SW 1271 (cell line): ENCODE data around the gene CLIC4.
A peak's percentile ranks its signal among the peaks of the same experiment; 100 is the strongest.
"Not testable (repeated sequence)": the region's sequence is repeated elsewhere in the genome, so short reads cannot be mapped to it uniquely, and the experiment has no call there.

Experiments
- DNase-seq, 2 experiments: peaks; one replicate each; lab custom pipeline; 2025; lab: John Stamatoyannopoulos, UW

Gene CLIC4

GRCh38 chr1:24745711-24746413 is 615 bp downstream of the CLIC4 start:
- DNase-seq = no peak

- DNase-seq = no peak
Measured at GRCh38 chr1:24748191-24749121, 3.2 kb downstream of the CLIC4 start.

- no peak for DNase-seq
Measured at GRCh38 chr1:24749252-24749651, 4.0 kb downstream of the CLIC4 start.

GRCh38 chr1:24749886-24750285 is 4.6 kb downstream of the CLIC4 start:
- DNase-seq = no peak

- no peak for DNase-seq
Measured at GRCh38 chr1:24751833-24752232, 6.6 kb downstream of the CLIC4 start.

- DNase-seq = no peak
Measured at GRCh38 chr1:24752305-24752704, 7.1 kb downstream of the CLIC4 start.

- no peak for DNase-seq
Measured at GRCh38 chr1:24754229-24754628, 9.0 kb downstream of the CLIC4 start.

- not testable (repeated sequence) for DNase-seq
Measured at GRCh38 chr1:24755323-24755722, 10.1 kb downstream of the CLIC4 start.

- DNase-seq = no peak
Measured at GRCh38 chr1:24756395-24756794, 11.1 kb downstream of the CLIC4 start.

- DNase-seq = no peak
Measured at GRCh38 chr1:24759492-24759891, 14.2 kb downstream of the CLIC4 start.

GRCh38 chr1:24761582-24761981 is 16.3 kb downstream of the CLIC4 start:
- DNase-seq = no peak

GRCh38 chr1:24762133-24762676 is 17.0 kb downstream of the CLIC4 start:
- DNase-seq = no peak

- no peak for DNase-seq
Measured at GRCh38 chr1:24763671-24764070, 18.4 kb downstream of the CLIC4 start.

GRCh38 chr1:24764439-24764838 is 19.2 kb downstream of the CLIC4 start:
- no peak for DNase-seq

- no peak for DNase-seq
Measured at GRCh38 chr1:24764848-24765247, 19.6 kb downstream of the CLIC4 start.

GRCh38 chr1:24765308-24765988 is 20.2 kb downstream of the CLIC4 start:
- no peak for DNase-seq

GRCh38 chr1:24767351-24767750 is 22.1 kb downstream of the CLIC4 start:
- no peak for DNase-seq

- DNase-seq = no peak
Measured at GRCh38 chr1:24768873-24769605, 23.8 kb downstream of the CLIC4 start.

GRCh38 chr1:24769656-24770651 is 24.7 kb downstream of the CLIC4 start:
- peak; percentile 6 to 89 for DNase-seq

GRCh38 chr1:24770881-24771280 is 25.6 kb downstream of the CLIC4 start:
- DNase-seq = no peak
